Fibroblast of the aortic adventitia (primary cell): ENCODE data around the gene PPP2R2C. TPM values are rescaled to one million over a fixed set of nuclear protein-coding genes. Genes with fewer than 3 reads are reported as not detected.

Experiments
- DNase-seq: peaks from one replicate; pipeline ENCODE4 v3.0.0-alpha.2; 2010; ENCODE audit warnings: low read depth
- H3K4me3 ChIP-seq: 2 replicates; pipeline ENCODE4 v1.5.1; 2011; ENCODE audit warnings: low read depth, mild to moderate bottlenecking, control low read depth, low read length, moderate library complexity
- CTCF ChIP-seq: IDR thresholded peaks from 2 replicates; pipeline ENCODE4 v1.5.1; 2011; ENCODE audit warnings: mild to moderate bottlenecking, low read length, control low read depth, inconsistent platforms; ENCODE audit not compliant: insufficient read depth
- total RNA-seq: library from RNA; depleted of rRNA; stranded (reverse); fragments of >200 nt; gene quantifications from 2 replicates; pipeline ENCODE4 v1.2.3, GENCODE V29; 2012; ENCODE audit warnings: low replicate concordance

Gene PPP2R2C
- total RNA-seq, 1 donor, result not detected

- no peak overlapping the region for H3K4me3 ChIP-seq
- DNase-seq, result no peak
- TF ChIP-seq CTCF, result no peak
Measured at GRCh38 chr4:6332669-6333050, 139.8 kb downstream of the PPP2R2C start.

GRCh38 chr4:6332042-6332668 is 140.3 kb downstream of the PPP2R2C start:
- DNase-seq, result peak; percentile 24
- TF ChIP-seq CTCF, result peak; percentile 79
- no peak overlapping the region for H3K4me3 ChIP-seq

DNA sequence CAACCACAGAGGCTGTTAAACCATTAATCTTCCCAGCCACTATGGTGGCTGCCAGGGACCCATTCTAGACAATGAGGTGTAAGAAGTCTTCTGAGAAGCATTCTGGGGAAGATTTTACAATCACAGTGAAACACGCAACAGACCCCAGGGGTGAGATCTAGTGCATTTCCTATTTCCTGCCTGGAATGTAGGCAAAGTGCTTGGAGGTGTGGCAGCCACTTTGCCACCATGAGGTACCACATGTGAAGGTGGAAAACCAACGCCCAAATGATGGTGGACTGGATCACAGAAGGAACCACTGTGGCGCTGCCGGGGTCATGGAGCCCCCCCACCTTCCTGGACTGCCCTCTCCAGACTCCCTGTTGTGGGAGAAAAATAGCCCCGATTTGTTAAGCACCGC is 140.9 kb downstream of the PPP2R2C start:
- DNase-seq, result no peak
- no peak overlapping the region for H3K4me3 ChIP-seq
- TF ChIP-seq CTCF, result no peak

- TF ChIP-seq CTCF, result peak; percentile 65
- no peak overlapping the region for H3K4me3 ChIP-seq
- peak; percentile 6 for DNase-seq
Measured at GRCh38 chr4:6331018-6331417, 141.4 kb downstream of the PPP2R2C start.

DNA sequence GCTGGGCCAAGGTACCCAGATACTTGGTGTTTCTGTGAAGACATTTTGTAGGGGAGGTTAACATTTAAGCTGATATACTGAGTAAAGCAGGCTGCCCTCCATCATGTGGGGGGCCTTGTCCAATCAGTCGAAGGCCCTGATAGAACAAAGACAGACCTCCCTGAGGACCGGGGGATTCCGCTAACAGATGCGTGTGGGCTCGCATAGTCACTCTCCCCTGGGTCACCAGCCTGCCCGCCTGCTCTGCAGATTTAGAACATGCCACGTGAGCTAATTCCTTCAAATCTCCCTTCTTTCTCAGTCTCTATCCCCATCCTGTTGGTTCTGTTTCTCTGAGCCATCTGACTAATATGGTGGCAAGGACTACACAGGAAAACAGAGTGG is 142.0 kb downstream of the PPP2R2C start:
- no peak overlapping the region for H3K4me3 ChIP-seq
- no peak for DNase-seq
- no peak for TF ChIP-seq CTCF

- H3K4me3 ChIP-seq, result no peak overlapping the region
- DNase-seq, result no peak
- no peak for TF ChIP-seq CTCF
Measured at GRCh38 chr4:6329478-6330383, 142.7 kb downstream of the PPP2R2C start.
